SK-N-SH treated with all-trans-retinoic acid at 6 μM for 48 hours (cell line): ENCODE measurements around the gene PROX2.

Source experiments
- BACH2 ChIP-seq: fragments of 250-450 bp; sonication (Bioruptor Pico); IDR thresholded peaks from 2 replicates; pipeline ENCODE4 v1.9.0; 2021; ENCODE audit warnings: mild to moderate bottlenecking, borderline replicate concordance
- TCF4 ChIP-seq: fragments of 250-450 bp; sonication (Bioruptor Pico); IDR thresholded peaks from 2 replicates; pipeline ENCODE4 v1.8.0; 2021; ENCODE audit warnings: mild to moderate bottlenecking, moderate library complexity, borderline replicate concordance
- ZFP30 ChIP-seq: fragments of 450-650 bp; formaldehyde crosslinking; IDR thresholded peaks from 2 replicates; pipeline ENCODE4 v1.5.0; 2022; ENCODE audit warnings: mild to moderate bottlenecking, moderate library complexity
- ZNF8 ChIP-seq: fragments of 450-650 bp; formaldehyde crosslinking; IDR thresholded peaks from 2 replicates; pipeline ENCODE4 v1.5.0; 2020; ENCODE audit warnings: mild to moderate bottlenecking, moderate library complexity
- TF ChIP-seq, protein P1 (sequence below): fragments of 250-450 bp; sonication (Bioruptor Pico); IDR thresholded peaks from 2 replicates; pipeline ENCODE4 v1.5.1; 2020; ENCODE audit warnings: low read depth, mild to moderate bottlenecking, moderate library complexity
- TF ChIP-seq, protein P2 (sequence below): fragments of 250-450 bp; sonication (Bioruptor Pico); IDR thresholded peaks from 2 replicates; pipeline ENCODE4 v1.5.1; 2021; ENCODE audit warnings: mild to moderate bottlenecking, moderate library complexity

DNA sequence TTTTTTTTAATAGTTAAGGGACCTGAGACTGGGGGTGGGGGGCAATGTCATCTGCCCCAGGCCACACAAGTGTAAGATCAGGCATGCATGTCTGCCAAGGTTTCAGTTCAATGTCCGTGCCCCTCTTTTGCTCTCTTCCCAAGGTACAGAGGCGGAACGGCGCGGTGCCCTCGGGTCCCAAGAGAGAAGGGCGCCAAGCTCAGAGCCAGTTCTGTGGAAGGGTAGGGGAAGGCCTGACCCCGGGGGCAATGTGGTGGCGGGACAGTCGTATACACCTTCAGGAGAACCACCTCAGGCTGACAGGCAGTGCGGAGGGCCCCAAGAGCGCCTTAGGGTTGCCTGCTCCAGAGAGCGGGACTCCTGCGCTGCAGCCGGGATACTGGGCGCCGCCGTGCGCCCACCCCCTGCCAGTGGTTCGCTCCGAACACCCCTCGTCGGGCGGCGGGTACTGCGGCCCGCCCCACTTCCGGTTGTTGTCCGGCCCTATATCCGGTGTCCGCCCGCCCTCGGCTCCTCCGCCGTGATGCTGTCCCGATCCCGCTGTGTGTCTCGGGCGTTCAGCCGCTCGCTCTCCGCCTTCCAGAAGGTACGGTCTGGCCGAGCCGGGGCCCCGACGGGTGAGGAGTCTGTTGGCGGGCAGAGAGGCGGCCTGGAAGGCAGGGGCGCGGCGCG is 5.6 kb upstream of the PROX2 start, which contains the start of gene DLST:
- TF ChIP-seq ZFP30 (CRISPR knock-in tag) (no peak), TCF4 (CRISPR knock-in tag) (no peak), ZNF8 (no peak), BACH2 (no peak)
- TF ChIP-seq, protein P1, sequence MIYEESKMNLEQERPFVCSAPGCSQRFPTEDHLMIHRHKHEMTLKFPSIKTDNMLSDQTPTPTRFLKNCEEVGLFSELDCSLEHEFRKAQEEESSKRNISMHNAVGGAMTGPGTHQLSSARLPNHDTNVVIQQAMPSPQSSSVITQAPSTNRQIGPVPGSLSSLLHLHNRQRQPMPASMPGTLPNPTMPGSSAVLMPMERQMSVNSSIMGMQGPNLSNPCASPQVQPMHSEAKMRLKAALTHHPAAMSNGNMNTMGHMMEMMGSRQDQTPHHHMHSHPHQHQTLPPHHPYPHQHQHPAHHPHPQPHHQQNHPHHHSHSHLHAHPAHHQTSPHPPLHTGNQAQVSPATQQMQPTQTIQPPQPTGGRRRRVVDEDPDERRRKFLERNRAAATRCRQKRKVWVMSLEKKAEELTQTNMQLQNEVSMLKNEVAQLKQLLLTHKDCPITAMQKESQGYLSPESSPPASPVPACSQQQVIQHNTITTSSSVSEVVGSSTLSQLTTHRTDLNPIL (CRISPR knock-in tag), result no peak
- TF ChIP-seq, protein P2, sequence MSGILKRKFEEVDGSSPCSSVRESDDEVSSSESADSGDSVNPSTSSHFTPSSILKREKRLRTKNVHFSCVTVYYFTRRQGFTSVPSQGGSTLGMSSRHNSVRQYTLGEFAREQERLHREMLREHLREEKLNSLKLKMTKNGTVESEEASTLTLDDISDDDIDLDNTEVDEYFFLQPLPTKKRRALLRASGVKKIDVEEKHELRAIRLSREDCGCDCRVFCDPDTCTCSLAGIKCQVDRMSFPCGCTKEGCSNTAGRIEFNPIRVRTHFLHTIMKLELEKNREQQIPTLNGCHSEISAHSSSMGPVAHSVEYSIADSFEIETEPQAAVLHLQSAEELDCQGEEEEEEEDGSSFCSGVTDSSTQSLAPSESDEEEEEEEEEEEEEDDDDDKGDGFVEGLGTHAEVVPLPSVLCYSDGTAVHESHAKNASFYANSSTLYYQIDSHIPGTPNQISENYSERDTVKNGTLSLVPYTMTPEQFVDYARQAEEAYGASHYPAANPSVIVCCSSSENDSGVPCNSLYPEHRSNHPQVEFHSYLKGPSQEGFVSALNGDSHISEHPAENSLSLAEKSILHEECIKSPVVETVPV (CRISPR knock-in tag), result no peak
